Liver (tissue), 2 donors: ENCODE data around the gene NBEAL2.

Source experiments
- YY1 ChIP-seq: IDR thresholded peaks from 2 replicates; pipeline ENCODE4 v1.6.1; 2016; ENCODE audit warnings: antibody characterized with exemption, mild to moderate bottlenecking
- TF ChIP-seq, protein P1 (sequence below): IDR thresholded peaks from 2 replicates; pipeline ENCODE4 v1.6.1; 2016; ENCODE audit warnings: antibody characterized with exemption, mild to moderate bottlenecking
- TF ChIP-seq, protein P2 (sequence below): fragments of 150-350 bp; IDR thresholded peaks from 2 replicates; pipeline ENCODE4 v1.5.1; 2017; ENCODE audit warnings: improper control_type of control experiment, low read depth, low read length; ENCODE audit not compliant: missing input control
- TF ChIP-seq, protein P3 (sequence below): IDR thresholded peaks from 2 replicates; pipeline ENCODE4 v1.6.1; 2016; ENCODE audit warnings: antibody characterized with exemption
- donor health status: healthy.

DNA sequence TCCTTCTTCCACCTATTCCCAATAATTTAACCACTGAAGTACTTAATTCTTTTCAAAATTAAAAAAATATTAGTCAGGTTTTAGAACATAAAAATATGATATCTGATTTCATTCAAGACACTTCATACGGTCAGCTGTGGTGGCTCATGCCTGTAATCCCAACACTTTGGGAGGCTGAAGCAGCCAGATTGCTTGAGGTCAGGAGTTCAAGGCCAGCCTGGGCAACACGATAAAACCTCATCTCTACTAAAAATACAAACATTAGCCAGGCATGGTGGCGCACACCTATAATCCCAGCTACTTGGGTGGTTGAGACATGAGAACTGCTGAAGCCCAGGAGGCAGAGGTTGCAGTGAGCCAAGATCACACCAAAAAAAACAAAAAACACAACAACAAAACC lies 56.7 kb downstream of the NBEAL2 start:
- TF ChIP-seq, protein P1, sequence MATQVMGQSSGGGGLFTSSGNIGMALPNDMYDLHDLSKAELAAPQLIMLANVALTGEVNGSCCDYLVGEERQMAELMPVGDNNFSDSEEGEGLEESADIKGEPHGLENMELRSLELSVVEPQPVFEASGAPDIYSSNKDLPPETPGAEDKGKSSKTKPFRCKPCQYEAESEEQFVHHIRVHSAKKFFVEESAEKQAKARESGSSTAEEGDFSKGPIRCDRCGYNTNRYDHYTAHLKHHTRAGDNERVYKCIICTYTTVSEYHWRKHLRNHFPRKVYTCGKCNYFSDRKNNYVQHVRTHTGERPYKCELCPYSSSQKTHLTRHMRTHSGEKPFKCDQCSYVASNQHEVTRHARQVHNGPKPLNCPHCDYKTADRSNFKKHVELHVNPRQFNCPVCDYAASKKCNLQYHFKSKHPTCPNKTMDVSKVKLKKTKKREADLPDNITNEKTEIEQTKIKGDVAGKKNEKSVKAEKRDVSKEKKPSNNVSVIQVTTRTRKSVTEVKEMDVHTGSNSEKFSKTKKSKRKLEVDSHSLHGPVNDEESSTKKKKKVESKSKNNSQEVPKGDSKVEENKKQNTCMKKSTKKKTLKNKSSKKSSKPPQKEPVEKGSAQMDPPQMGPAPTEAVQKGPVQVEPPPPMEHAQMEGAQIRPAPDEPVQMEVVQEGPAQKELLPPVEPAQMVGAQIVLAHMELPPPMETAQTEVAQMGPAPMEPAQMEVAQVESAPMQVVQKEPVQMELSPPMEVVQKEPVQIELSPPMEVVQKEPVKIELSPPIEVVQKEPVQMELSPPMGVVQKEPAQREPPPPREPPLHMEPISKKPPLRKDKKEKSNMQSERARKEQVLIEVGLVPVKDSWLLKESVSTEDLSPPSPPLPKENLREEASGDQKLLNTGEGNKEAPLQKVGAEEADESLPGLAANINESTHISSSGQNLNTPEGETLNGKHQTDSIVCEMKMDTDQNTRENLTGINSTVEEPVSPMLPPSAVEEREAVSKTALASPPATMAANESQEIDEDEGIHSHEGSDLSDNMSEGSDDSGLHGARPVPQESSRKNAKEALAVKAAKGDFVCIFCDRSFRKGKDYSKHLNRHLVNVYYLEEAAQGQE = no peak
- TF ChIP-seq, protein P2, sequence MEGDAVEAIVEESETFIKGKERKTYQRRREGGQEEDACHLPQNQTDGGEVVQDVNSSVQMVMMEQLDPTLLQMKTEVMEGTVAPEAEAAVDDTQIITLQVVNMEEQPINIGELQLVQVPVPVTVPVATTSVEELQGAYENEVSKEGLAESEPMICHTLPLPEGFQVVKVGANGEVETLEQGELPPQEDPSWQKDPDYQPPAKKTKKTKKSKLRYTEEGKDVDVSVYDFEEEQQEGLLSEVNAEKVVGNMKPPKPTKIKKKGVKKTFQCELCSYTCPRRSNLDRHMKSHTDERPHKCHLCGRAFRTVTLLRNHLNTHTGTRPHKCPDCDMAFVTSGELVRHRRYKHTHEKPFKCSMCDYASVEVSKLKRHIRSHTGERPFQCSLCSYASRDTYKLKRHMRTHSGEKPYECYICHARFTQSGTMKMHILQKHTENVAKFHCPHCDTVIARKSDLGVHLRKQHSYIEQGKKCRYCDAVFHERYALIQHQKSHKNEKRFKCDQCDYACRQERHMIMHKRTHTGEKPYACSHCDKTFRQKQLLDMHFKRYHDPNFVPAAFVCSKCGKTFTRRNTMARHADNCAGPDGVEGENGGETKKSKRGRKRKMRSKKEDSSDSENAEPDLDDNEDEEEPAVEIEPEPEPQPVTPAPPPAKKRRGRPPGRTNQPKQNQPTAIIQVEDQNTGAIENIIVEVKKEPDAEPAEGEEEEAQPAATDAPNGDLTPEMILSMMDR = no peak
- TF ChIP-seq, protein P3, sequence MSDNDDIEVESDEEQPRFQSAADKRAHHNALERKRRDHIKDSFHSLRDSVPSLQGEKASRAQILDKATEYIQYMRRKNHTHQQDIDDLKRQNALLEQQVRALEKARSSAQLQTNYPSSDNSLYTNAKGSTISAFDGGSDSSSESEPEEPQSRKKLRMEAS = no peak
- TF ChIP-seq YY1 = no peak
